GM18526 (cell line): ENCODE results near the gene TIMMDC1.

Experiments
- POLR2A ChIP-seq: IDR thresholded peaks from 3 replicates; pipeline ENCODE4 v1.6.1; 2011; ENCODE audit not compliant: insufficient read length; ENCODE audit errors: extremely low read depth

Gene TIMMDC1, protein sequence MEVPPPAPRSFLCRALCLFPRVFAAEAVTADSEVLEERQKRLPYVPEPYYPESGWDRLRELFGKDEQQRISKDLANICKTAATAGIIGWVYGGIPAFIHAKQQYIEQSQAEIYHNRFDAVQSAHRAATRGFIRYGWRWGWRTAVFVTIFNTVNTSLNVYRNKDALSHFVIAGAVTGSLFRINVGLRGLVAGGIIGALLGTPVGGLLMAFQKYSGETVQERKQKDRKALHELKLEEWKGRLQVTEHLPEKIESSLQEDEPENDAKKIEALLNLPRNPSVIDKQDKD

GRCh38 chr3:119498186-119499011 lies at the start of gene TIMMDC1:
Gene TIMMDC1, plus strand, starts transcription at chr3:119498547. Its CDS starts 187 bp downstream, at chr3:119498734.
- peak; percentile 94 for TF ChIP-seq POLR2A

GRCh38 chr3:119453822-119454221 lies 44.5 kb upstream of the TIMMDC1 start:
- no peak for TF ChIP-seq POLR2A

DNA sequence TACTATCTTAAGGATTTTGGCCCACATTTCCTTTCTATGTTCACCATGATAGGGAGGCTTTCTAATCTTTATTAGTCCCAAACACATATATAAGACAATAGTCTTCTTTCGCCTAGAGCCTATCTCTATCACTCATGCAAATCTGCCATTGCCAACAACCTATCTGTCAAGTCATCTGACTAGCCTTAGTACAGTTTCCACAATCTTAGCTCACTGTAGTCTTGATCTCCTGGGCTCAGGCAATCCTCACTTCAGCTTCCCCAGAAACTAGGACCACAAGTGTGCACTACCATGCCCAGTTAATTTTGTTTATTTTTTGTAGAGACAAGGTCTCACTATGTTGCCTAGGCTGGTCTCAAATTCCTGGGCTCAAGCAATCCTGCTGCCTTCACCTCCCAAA lies 41.9 kb upstream of the TIMMDC1 start:
- no peak for TF ChIP-seq POLR2A

DNA sequence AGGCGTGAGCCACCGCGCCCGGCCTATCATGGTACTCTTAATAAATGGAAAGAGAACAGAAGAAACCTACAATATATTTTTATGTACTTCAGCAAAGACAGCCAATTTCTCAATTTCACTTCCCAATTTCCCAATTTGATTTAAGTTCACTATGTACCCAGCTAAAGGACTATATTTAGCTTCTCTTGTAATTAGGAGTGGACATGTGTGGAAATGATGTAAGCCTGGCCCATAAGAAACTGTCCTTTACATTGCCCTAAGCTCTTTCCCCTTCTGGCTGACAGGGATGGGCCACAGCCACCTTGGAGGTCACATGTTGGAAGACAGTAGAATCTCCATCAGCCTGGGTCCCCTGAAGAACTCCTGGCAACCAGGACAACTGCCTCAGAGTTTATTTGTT lies 41.1 kb upstream of the TIMMDC1 start:
- TF ChIP-seq POLR2A: no peak

GRCh38 chr3:119463171-119464169 lies 34.9 kb upstream of the TIMMDC1 start, which contains the start of gene TMEM39A:
Gene TMEM39A, minus strand, starts transcription at chr3:119463615. Its CDS starts 1,541 bp downstream, at chr3:119462074.
- peak; percentile 96 for TF ChIP-seq POLR2A

DNA sequence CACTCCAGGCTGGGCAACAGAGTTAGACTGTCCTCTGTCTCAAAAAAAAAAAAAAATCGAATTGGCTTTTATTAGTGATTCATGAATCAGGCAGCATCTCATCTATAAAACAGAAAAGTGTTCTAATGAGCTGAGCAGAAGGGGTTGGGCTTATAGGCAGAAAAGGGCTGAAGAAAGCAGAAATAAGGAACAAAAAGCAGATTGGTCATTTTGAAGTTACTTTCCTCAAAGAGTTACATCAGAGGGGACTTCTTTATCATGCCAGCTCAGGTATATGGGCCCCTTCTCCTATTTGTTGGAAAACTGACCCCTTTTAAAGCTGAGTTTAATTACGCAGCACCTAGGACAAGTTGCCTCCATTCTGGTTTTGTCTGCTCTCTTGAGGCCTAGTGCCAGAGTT lies 30.3 kb upstream of the TIMMDC1 start:
- TF ChIP-seq POLR2A: no peak

- TF ChIP-seq POLR2A: no peak
These were observed 28.7 kb upstream of the TIMMDC1 start for GRCh38 chr3:119469418-119470189.

DNA sequence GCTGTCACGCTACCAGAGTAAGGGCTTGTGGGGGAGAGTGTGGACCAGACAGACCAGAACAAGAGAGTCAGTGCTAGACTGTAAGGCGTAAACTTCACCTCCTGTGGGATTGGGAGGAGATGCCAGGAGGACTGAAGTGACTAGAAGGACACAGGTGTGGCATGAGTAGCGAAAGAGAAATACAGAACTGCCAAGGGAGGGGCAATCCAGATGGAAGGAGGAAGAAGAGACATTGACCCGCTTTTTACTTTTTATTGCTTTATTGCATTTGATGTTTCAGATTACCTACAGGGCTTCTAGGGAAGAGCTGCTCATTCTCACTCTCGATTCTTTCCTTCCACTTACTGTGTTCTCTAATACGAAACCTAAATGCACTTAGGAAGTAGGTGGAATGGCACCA lies 27.5 kb upstream of the TIMMDC1 start:
- TF ChIP-seq POLR2A: no peak

GRCh38 chr3:119481079-119481478 lies 17.3 kb upstream of the TIMMDC1 start:
- TF ChIP-seq POLR2A: no peak

- no peak for TF ChIP-seq POLR2A
These were observed 15.2 kb upstream of the TIMMDC1 start for GRCh38 chr3:119483101-119483500.

DNA sequence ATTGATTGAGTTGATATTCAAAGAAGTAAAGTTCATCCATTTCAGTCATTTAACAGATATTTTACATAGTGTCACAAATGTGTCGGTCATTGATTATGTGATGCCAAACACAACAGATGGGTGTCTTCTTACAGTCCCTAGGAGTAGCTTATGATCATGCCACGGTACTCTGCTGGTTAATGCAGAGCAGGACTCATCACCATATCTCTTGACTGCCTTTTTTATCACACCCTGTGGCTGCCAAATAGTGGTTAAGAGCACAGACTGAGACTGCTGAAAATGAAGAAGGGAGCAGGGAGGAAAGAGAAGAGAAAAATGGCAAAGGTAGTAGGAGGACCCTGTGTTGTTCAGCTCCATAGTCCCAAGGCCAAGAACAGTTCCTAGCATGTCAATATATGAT lies 12.8 kb upstream of the TIMMDC1 start:
- no peak for TF ChIP-seq POLR2A

GRCh38 chr3:119490153-119490552 lies 8.2 kb upstream of the TIMMDC1 start:
- TF ChIP-seq POLR2A: no peak

DNA sequence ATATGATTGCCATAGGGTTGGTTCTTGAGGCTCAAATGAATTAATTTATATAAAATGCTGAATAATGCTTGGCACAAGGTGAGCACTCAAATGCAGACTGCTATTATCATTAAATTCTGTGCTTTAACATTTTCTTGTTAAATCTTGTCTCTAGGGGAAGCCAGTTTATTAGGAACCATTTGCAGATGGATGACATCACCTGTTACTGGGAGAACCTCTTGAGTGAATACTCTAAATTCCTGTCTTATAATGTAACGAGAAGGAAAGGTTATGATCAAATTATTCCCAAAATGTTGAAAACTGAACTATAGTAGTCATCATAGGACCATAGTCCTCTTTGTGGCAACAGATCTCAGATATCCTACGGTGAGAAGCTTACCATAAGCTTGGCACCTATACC lies 6.2 kb upstream of the TIMMDC1 start:
- TF ChIP-seq POLR2A: no peak

DNA sequence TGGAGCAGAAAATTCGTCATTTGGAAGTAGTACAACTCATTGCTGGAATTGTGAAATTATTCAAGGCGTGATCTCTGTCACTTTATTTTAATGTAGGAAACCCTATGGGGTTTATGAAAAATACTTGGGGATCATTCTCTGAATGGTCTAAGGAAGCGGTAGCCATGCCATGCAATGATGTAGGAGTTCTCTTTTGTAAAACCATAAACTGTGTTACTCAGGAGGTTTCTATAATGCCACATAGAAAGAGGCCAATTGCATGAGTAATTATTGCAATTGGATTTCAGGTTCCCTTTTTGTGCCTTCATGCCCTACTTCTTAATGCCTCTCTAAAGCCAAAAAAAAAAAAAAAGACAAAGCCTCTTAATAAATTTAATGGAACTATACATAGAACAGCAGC lies 5.5 kb upstream of the TIMMDC1 start:
- TF ChIP-seq POLR2A: no peak

- TF ChIP-seq POLR2A: no peak
These were observed 3.8 kb upstream of the TIMMDC1 start for GRCh38 chr3:119494597-119494996.

DNA sequence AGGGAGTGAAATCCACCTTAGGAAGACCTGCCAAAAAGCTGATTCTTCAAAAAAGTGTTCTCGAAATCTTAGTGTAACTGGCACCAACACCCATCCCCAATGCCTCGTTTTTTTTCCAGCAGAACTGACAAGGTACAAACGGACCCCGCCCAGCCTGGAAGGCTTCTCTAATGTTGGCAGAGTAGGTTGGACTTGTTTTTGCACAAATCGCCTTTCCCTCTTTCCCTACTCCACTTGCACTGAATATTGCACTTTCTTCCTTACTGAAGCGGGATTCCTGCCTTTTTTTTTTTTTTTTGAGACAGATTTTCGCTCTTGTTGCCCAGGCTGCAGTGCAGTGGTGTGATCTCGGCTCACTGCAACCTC lies 544 bp upstream of the TIMMDC1 start:
- TF ChIP-seq POLR2A: no peak
